IPS-18c (cell line): ENCODE data around the gene NUMBL.

Experiments
- H3K4me3 ChIP-seq: 2 replicates; pipeline ENCODE4 v1.7.0; 2013; ENCODE audit warnings: low read depth, mild to moderate bottlenecking, low read length, moderate library complexity; ENCODE audit not compliant: insufficient read depth
- H3K9me3 ChIP-seq: one replicate; pipeline ENCODE4 v1.6.1; 2013; ENCODE audit warnings: mild to moderate bottlenecking, low read length, moderate library complexity; ENCODE audit not compliant: control insufficient read depth, insufficient read depth

The NUMBL gene

GRCh38 chr19:40682431-40682964, 8.0 kb downstream of the NUMBL start:
- H3K4me3 ChIP-seq, result no peak overlapping the region
- no peaks in the 10 kb centered on the region for H3K9me3 ChIP-seq

GRCh38 chr19:40681039-40681438, 9.4 kb downstream of the NUMBL start:
- no peak overlapping the region for H3K4me3 ChIP-seq
- no peaks in the 10 kb centered on the region for H3K9me3 ChIP-seq

- no peaks in the 10 kb centered on the region for H3K9me3 ChIP-seq
- no peak overlapping the region for H3K4me3 ChIP-seq
Measured at GRCh38 chr19:40677156-40677555, 13.3 kb downstream of the NUMBL start.

DNA sequence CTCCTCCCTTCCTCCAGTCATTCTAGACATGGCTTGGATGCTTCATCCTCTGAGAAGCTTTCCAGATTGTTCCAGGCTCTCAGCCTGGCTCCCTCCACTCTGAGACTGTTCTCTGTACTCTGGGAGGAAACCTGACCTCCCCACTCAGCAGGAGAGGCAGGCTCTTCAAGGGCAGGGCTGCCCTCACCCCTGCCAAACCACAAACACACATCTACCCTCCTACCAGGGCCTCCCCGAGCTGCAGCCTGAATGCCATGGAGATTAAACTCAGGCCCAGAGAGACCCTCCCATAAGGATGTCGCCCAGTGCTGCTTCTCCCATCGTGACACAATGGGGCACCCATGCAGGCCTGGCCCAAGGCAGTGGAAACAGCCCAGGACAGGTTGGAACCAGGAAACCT, 16.2 kb downstream of the NUMBL start:
- no peaks in the 10 kb centered on the region for H3K9me3 ChIP-seq
- H3K4me3 ChIP-seq, result no peak overlapping the region

GRCh38 chr19:40673397-40673796, 17.1 kb downstream of the NUMBL start:
- Histone ChIP-seq H3K4me3 (no peak overlapping the region), H3K9me3 (no peaks in the 10 kb centered on the region)

GRCh38 chr19:40672573-40673299, 17.7 kb downstream of the NUMBL start:
- H3K4me3 ChIP-seq, result no peak overlapping the region
- H3K9me3 ChIP-seq, result no peaks in the 10 kb centered on the region

GRCh38 chr19:40672038-40672437, 18.4 kb downstream of the NUMBL start:
- Histone ChIP-seq H3K4me3 (no peak overlapping the region), H3K9me3 (no peaks in the 10 kb centered on the region)

GRCh38 chr19:40671404-40671803, 19.0 kb downstream of the NUMBL start:
- H3K4me3 ChIP-seq, result no peak overlapping the region
- no peaks in the 10 kb centered on the region for H3K9me3 ChIP-seq

DNA sequence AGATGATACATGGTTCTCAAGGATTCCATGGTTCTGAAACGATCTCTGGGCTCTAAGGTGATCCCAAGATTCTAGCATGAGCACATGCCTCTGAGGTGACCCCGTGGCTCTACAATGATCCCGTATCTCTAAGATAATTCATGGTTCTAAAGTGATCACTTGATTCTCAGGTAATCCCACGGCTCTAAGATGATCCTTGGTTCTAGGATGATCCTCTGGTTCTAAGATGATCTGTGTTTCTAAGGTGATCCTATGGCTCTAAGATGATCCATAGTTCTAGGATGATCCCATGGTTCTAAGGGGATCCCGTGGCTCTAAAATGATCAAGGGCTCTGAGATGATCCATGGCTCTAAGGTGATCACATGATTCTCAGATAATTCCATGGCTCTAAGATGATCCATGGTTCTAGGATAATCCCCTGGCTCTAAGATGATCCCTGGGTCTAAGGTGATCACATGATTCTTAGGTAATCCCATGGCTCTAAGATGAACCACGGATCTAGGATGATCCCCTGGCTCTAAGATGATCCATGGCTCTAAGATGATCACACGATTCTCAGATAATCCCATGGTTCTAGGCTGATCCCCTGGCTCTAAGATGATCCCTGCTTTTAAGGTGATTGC, 21.3 kb downstream of the NUMBL start:
- no peaks in the 10 kb centered on the region for H3K9me3 ChIP-seq
- no peak overlapping the region for H3K4me3 ChIP-seq

GRCh38 chr19:40667602-40668001, 22.8 kb downstream of the NUMBL start:
- no peaks in the 10 kb centered on the region for H3K9me3 ChIP-seq
- no peak overlapping the region for H3K4me3 ChIP-seq

- Histone ChIP-seq H3K4me3 (no peak overlapping the region), H3K9me3 (no peaks in the 10 kb centered on the region)
Measured at GRCh38 chr19:40666803-40667438, 23.5 kb downstream of the NUMBL start.

DNA sequence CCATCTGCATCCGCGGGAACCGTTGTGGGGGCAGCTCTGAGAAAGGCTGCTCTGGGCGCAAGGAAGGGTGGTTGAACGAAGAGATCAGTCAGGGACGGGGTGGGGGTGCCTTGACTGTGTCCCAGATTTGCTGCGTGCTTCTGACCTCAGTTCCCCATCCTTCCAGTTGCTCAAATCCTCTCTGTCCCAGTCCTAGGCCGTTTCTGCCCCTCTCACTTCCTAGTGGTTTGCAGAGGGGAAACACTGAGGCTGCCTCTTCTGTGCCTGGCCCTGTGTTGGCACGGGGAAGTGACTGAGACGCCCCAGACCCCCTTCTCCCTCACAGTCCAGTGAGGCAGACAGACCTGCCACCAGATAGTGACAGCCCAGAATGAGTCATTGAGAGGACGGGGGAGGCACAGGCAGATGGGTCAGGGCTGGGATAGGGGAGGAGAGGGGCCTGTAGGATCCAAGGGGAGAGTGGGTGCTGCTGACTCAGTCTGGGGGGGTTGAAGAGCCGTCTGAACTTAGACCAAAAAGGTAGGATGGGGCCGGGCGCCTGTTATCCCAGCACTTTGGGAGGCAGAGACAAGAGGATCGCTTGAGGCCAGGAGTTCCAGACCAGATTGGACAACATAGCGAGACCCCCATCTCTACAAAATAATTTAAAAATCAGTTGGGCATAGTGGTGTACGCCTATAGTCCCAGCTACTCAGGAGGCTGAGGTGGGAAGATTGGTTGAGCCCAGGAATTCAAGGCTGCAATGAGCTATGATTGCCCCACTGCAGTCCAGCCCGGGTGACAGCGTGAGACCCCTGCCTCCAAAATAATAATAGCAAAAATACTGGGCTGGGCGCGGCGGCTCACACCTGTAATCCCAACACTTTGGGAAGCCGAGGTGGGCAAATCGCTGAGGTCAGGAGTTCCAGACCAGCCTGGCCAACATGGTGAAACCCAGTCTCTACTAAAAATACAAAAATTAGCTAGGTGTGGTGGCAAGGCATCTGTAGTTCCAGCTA, 26.5 kb downstream of the NUMBL start:
- Histone ChIP-seq H3K9me3 (no peaks in the 10 kb centered on the region), H3K4me3 (peak overlapping the region; percentile 81; the same call in 1 of the 2 replicates)

DNA sequence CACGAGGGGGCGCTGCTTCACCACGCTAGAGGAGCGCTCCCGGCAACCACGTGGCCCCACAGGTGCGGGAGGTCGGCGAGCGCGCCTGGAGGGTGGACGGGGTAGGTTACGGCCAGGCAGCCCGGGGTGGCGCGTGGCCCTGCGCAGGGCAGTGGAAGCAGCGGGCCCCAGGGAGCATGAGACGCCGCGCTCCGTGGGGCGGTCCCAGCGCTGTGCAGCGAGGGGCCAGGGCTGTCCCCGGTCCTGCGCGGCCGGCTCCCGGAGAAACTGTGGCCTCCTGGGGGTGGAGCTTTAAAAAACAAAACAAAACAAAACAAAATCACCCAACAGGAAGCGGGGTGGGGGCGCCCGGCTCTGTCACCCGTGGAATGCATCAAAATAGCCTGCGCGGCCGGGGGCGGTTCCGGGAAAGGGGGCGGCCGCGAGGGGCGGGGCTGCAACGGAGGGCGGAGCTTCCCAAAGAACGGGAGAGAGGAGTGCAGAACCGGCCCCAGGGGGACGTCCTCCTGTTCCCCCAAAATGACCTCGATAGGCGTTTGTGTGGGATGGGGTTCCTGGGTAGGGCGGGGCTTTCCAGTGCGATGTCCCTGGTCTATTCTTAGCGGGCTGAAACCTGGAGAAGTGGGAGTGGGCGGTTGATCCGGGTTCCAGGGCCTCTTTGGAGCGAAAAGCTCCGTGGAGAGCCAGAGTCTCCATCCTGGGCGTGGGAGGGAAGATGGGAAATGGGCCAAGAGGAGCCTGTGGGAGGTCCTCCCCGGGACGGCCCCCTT, 27.3 kb downstream of the NUMBL start:
- peak overlapping the region; percentile 81 for H3K4me3 ChIP-seq
- H3K9me3 ChIP-seq, result no peaks in the 10 kb centered on the region

DNA sequence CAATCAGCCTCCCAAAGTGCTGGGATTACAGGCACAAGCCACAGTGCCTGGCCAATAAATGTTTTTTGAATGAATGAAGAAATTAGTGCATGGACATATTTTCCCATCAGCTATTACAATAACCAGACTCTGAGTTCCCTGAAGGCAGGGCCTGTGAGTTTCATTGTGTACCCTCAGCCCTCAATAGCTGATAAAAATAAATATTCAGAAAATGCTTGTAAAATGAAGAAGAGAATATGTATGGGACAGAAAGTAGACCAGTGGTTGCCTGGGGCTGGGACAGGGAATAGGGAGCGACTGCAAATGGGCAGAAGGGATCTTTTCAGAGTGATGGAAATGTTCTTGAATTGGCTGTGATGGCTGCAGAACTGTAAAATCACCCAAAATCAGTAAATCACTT, 28.8 kb downstream of the NUMBL start:
- Histone ChIP-seq H3K9me3 (no peaks in the 10 kb centered on the region), H3K4me3 (no peak overlapping the region)

GRCh38 chr19:40659566-40659965, 30.9 kb downstream of the NUMBL start:
- H3K4me3 ChIP-seq, result no peak overlapping the region
- H3K9me3 ChIP-seq, result no peaks in the 10 kb centered on the region

GRCh38 chr19:40659116-40659515, 31.3 kb downstream of the NUMBL start:
- H3K4me3 ChIP-seq, result no peak overlapping the region
- no peaks in the 10 kb centered on the region for H3K9me3 ChIP-seq
